HS-27A (cell line): ENCODE results near the gene HSD17B14.
A peak's percentile ranks its signal among the peaks of the same experiment; 100 is the strongest.

ENCODE experiments used
- DNase-seq: peaks from one replicate; pipeline ENCODE4 v3.0.0-alpha.2; 2012; ENCODE audit warnings: low read depth, missing footprints

HSD17B14 gene

DNA sequence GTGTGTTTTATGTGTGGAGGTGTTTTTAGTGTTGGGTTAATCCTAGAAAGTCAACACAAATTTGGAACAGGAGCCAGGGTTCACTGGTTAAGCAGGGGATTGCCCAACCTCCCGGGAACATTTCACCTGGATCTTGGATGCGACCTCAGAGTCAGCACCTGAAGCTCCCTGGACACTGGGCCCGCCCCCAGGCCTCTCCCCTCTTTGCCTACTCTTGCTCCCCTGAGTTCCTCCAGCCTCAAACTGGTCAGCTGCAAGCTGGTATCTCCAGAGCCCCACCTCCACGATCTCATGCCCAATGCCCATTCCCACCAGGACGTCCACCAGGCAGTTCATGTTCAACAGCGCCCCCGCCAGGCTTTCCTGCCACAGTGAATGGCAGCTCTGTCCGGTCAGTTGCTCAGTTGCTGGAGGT is 9.7 kb downstream of the HSD17B14 start:
- DNase-seq, result no peak

GRCh38 chr19:48822514-48822913 is 13.8 kb downstream of the HSD17B14 start:
- DNase-seq, result no peak

- DNase-seq, result no peak
Measured at GRCh38 chr19:48821633-48822032, 14.7 kb downstream of the HSD17B14 start.

DNA sequence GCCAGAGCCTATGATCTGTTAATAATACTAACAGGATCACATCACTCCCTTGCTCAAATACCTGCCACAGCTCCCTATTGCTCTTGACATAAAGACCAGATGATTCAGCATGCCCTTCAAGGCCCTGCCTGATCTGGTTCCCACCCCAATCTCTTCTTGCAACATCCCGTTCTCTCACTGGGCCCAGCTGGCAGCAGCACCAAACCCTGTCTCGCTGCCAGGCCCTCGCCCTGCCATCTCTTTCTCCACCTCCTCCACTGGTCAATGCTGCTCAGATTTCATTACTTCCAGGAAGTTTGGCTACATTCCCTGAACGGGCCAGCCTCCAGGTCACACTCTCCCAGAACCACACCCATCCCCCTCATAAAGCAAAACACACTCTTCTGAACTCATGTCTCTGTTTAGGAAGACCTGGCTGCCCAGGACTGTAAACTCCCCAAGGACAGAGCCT is 16.9 kb downstream of the HSD17B14 start:
- peak; percentile 52 for DNase-seq

DNA sequence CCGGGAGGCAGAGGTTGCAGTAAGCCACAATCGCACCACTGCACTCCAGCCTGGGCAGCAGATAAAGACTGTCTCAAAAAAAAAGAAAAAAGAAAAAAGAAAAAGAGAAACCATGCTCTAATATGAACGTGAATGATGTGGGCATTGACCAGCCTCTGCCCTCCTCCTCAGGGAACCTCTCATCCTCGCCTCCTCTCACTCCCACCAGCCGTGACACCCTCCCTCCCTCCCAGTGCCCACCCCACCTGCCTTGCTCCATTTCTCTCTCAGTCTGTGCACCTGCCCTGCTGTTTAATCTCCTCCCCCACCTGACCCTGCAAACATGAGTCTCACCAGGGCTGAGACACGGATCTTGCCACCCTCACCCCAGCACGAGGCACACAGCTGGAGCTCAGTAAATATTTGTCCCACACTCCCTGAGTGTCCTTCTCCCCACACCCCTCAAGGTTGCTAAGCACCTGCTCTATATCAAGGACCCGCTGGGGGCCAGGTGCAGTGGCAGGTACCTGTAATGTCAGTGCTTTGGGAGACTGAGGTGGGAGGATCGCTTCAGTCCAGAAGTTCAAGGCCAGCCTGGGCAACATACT is 18.0 kb downstream of the HSD17B14 start:
- DNase-seq, result no peak

GRCh38 chr19:48817585-48818124 is 18.6 kb downstream of the HSD17B14 start:
- DNase-seq, result no peak

DNA sequence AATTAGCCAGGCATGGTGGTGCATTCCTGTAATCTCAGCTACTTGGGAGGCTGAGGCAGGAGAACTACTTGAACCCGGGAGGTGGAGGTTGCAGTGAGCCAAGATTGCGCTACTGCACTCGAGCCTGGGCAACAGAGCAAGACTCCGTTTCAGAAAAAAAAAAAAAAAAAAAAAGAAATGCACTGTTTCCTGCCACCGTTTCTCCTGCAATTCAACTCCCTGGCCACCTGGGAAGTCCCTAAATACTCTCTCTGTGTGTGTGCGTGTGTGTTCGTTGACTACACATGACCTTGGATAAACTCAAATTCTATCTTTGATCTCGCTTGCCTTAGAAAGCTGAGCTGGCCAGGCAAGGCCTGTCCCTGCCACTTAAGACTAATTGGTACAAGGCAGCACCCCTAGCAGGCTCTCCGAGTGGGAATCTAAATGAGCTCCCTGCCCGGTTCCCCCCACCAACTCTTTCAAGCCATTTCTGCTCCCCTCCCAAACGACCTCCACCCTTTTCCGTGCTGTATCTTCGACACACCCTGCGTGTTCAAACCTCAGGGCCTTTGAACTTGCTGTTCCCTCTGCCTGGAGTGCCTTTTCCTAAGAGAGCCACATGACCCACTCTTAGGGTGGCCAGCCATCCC is 20.3 kb downstream of the HSD17B14 start:
- DNase-seq, result no peak

GRCh38 chr19:48814895-48815294 is 21.4 kb downstream of the HSD17B14 start:
- DNase-seq, result no peak

DNA sequence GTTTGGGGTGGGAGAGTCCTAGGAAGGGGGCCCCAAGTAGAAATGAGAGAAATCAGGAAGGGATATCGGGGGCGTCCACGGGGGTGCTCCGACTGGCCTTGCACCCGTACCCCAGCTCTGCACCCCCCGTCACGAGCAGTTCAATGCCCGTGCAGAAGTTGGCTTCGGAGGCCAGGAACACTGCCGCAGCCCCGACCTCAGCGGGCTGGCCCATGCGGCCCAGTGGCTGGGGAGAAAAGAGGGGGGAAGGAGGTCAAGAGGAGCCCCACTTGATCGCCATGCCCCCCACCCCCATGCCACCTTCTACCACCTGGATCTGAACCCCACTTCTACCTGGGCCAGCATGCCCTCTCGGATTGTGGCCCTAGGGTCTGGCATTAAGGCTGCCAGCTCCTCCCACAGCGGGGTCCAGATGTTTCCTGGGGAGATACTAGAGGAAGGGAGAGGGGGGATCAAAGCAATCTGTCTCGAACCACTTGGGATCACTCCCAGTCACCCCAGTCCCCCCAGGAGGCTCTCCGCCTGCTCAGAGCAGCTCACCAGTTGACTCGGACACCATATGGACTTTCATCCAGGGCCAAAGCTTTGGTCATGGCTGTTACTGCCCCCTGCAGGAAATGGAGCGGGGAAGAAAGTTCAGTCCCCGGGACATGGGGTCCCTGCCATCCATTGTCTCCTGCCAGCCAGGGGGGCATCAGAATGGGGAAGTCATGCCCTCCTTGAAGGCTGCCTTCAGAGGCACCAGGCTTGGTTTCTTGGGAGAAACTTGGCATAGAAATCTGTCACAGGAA is 23.0 kb downstream of the HSD17B14 start:
- DNase-seq, result no peak

- DNase-seq, result no peak
Measured at GRCh38 chr19:48812094-48812929, 24.0 kb downstream of the HSD17B14 start.

GRCh38 chr19:48810151-48810550 is 26.1 kb downstream of the HSD17B14 start:
- DNase-seq, result no peak

DNA sequence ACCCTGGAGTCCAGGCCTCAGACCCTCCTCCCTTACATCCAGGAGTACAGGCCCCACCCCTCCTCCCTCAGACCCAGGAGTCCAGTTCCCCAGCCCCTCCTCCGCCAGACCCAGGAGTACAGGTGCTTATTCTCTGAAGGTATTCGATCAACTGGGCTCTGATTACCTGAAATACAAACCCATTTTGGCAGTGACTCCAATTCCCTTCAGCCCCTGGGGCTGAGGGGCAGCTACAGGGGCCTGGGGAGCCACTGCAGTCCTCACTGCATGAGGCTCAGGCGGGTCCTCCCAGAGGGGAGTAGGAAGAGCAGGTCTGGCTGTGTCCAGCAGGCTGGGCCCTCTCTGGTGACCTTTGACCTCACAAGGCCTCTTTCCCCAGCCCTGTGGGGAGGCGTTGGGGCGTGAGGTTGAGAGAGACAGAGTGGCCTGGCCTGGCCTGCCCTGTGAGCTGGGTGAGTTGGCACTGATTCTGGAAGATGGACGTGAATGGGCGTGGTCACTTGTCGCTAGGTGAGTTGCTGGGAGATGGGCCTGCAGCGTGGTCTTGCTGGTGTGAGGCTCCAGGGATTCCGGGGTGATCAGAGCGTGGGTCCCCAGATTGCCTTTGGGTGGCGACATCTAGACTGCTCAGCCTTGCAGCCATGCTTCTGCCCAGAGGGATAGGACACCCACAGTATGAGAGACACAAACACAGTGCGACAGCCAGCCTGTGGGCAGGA is 28.5 kb downstream of the HSD17B14 start:
- no peak for DNase-seq

DNA sequence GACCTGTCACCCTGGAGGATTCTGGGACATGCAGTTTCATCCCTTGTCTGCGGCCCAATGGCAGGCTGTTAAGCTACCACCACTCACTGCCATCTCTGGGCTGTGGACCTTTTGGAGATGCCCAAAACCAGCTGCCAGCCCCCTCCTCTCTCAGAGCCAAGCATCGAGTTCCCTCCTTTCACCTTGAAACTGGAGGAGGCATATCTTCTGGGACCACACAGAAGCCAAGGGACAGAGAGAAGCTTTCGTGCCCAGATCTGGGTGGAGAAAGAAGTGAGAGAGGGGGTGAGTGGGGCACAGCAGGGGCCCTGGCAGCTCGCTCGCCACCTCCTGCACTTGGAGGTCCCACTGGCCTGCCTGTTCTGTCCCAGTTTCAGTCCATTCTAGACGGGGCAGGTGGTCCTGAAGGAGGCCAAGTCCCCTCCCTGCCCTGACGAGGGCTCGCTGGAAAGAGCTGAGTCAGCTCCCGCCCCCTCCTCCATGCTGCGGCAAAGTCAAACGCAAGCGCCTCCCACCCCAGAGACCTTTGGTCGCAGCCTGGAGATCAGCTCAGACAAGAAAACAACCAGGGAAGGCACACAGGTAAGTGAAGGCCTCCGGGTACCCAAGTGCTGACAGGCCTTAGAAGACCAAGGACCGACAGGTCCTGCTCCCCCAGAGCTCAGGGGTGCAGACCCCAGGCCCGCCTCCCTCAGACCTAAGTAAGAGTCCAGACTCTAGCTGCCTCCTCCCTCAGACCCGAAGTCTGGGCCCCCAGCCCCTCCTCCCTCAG is 29.3 kb downstream of the HSD17B14 start:
- no peak for DNase-seq

GRCh38 chr19:48806518-48806817 is 29.8 kb downstream of the HSD17B14 start:
- no peak for DNase-seq

DNA sequence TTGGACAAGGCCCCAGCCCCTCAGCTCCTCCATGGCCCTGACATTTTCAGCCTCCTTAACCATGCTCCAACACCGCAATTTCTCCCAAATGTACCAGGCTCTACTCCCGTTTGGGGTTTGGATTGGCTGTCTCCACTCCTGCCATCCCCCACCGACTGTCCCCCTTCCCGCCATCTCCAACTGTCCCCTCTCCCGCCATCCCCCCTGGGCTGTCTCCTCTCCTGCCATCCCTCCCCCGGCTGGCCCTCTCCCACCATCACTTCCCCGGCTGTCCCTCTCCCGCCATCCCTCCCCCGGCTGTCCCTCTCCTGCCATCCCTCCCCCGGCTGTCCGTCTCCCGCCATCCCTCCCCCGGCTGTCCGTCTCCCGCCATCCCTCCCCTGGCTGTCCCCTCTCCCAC is 30.8 kb downstream of the HSD17B14 start:
- DNase-seq, result no peak

- DNase-seq, result no peak
Measured at GRCh38 chr19:48804496-48804895, 31.8 kb downstream of the HSD17B14 start.

DNA sequence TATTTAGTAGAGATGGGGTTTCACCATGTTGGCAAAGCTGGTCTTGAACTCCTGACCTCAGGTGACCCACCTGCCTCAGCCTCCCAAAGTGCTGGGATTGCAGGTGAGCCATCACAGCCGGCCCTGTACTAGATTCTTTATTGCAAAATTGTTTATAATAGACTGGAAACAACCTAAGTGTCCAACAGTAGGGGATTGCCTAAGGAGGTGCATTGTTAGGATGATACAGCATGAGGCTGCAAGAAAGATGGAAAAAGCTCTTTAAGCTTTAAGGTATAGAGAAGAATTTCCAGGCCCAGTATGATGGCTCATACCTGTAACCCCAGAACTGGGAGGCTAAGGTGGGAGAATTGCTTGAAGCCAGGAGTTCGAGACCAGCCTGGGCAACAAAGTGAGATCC is 33.7 kb downstream of the HSD17B14 start:
- DNase-seq, result no peak

- no peak for DNase-seq
Measured at GRCh38 chr19:48799358-48800300, 36.7 kb downstream of the HSD17B14 start.

GRCh38 chr19:48798937-48799336 is 37.4 kb downstream of the HSD17B14 start:
- DNase-seq, result no peak

DNA sequence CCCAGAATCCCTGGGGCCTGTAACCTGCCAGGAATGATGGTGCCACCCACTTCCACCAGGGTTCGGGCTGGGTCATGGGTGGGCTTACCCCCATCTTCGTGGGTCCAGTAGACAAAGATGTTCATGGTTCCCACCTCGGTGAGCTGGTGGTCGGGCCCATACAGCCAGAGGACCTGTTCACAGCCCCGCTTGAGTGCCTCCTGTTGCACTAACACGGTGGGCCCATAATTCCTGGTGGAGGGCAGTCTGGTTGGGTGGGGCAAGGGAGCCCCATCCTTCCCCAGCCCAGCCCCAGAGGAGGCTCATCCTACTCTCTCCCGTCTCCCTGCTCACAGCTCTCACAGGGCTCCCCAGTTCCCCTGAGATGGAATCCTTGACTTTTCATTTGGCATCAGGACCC is 39.2 kb downstream of the HSD17B14 start:
- no peak for DNase-seq
